SK-N-MC (cell line): ENCODE results near the gene CLRN1.

ENCODE experiments used
- EZH2 ChIP-seq: fragments of 200-600 bp; sonication (generic); IDR thresholded peaks from one replicate; pipeline ENCODE4 v1.6.1; 2017; ENCODE audit warnings: antibody characterized with exemption
- POLR2AphosphoS5 ChIP-seq: IDR thresholded peaks from 2 replicates; pipeline ENCODE4 v1.6.1; 2012; ENCODE audit warnings: mild to moderate bottlenecking, low read depth, low read length, borderline replicate concordance

- TF ChIP-seq EZH2: no peak
- no peak for TF ChIP-seq POLR2AphosphoS5
Observed at GRCh38 chr3:150978566-150979148, 6.1 kb upstream of the CLRN1 start.
